MG63 (cell line): Measurements from ENCODE around the gene S100A16. TPM values are rescaled to one million over a fixed set of nuclear protein-coding genes. Genes with fewer than 3 reads are reported as not detected.
"Not testable (repeated sequence)": the region's sequence is repeated elsewhere in the genome, so short reads cannot be mapped to it uniquely, and the experiment has no call there.

ENCODE experiments used
- DNase-seq: peaks from one replicate; pipeline ENCODE4 v3.0.0-alpha.2; 2020
- H3K27me3 ChIP-seq: fragments of 250-450 bp; sonication (Bioruptor Pico); 2 replicates; pipeline ENCODE4 v1.5.1; 2020; ENCODE audit warnings: mild to moderate bottlenecking, moderate library complexity
- H3K36me3 ChIP-seq: fragments of 250-450 bp; sonication (Bioruptor Pico); 2 replicates; pipeline ENCODE4 v1.5.1; 2020; ENCODE audit warnings: mild to moderate bottlenecking, moderate library complexity
- H3K4me3 ChIP-seq: fragments of 250-450 bp; sonication (Bioruptor Pico); 2 replicates; pipeline ENCODE4 v1.5.1; 2020; ENCODE audit warnings: mild to moderate bottlenecking, moderate library complexity
- H3K9me3 ChIP-seq: fragments of 250-450 bp; sonication (Bioruptor Pico); 2 replicates; pipeline ENCODE4 v1.5.1; 2020; ENCODE audit warnings: mild to moderate bottlenecking, moderate library complexity
- total RNA-seq: library from RNA; depleted of rRNA; stranded (reverse); fragments of >200 nt; shearing (Covaris generic); gene quantifications from 2 replicates; pipeline ENCODE4 v1.2.3, GENCODE V29; 2014; ENCODE audit warnings: low replicate concordance

Gene S100A16
- total RNA-seq, 1 experiment from 2014 or later = 318 TPM

- no peaks in the 10 kb centered on the region for H3K27me3 ChIP-seq
- peaks cover 99% of the 10 kb centered on the region for H3K36me3 ChIP-seq
- no peaks in the 10 kb centered on the region for H3K9me3 ChIP-seq
- H3K4me3 ChIP-seq = no peak overlapping the region
- no peak for DNase-seq
Measured at GRCh38 chr1:153642161-153642560, 29.2 kb upstream of the S100A16 start.

DNA sequence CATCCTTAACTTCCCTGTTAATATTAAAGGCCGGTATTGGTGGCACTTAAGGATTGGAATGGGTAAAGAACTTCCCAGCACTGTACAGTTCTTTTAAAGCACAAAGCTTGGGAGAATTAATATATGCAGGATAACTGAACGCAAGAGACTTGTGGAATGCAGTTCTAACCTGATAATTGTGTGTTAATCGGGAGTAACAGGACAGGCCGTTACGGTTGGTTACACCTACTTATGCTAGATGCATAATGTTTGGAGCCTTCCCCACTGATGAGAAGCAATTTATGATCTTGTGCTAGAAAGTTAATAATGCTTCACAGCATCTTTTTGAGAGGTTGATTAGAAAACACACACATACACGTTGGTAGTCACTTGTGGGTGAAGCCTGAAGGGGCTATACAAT, 27.9 kb upstream of the S100A16 start:
- Histone ChIP-seq H3K36me3 (peaks cover 100% of the 10 kb centered on the region), H3K9me3 (no peaks in the 10 kb centered on the region), H3K4me3 (no peak overlapping the region), H3K27me3 (no peaks in the 10 kb centered on the region)
- DNase-seq = no peak

DNA sequence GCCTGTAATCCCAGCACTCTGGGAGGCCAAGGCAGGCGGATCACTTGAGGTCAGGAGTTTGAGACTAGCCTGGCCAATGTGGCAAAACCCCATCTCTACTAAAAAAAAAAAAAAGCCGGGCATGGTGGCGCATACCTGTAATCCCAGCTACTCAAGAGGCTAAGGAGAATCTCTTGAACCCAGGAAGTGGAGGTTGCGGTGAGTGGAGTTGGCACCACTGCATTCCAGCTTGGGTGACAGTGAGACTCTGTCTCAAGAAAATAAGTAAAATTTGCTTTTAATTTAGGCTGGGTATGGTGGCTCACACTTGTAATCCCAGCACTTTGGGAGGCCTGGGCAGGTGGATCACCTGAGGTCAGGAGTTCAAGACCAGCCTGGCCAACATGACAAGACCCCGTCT, 27.3 kb upstream of the S100A16 start:
- H3K27me3 ChIP-seq, H3K4me3 ChIP-seq, H3K9me3 ChIP-seq, DNase-seq: not testable (repeated sequence)
- peaks cover 100% of the 10 kb centered on the region for H3K36me3 ChIP-seq

DNA sequence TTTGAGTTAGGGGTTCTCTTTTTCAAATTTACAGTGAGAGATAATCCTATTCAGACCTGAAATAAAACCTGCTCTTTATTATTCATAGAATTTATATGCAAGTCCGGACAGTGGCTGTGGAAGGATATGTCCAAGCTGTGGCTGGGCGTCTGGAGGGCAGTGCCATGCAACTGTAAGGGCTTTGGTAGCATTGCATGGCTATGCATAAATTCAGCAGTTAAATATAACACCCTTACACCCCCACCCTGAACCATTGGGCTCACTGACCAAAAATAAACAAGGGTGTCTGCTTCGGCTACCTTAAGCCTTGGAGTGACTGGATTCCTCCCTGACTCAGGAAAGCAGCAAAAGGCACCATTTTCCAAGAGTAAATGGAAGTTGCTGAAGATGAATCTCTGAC, 26.3 kb upstream of the S100A16 start:
- Histone ChIP-seq H3K27me3 (no peaks in the 10 kb centered on the region), H3K9me3 (no peaks in the 10 kb centered on the region), H3K36me3 (peaks cover 95% of the 10 kb centered on the region), H3K4me3 (no peak overlapping the region)
- DNase-seq = no peak

GRCh38 chr1:153638261-153638660, 25.3 kb upstream of the S100A16 start:
- no peaks in the 10 kb centered on the region for H3K27me3 ChIP-seq
- no peak overlapping the region for H3K4me3 ChIP-seq
- H3K36me3 ChIP-seq = peaks cover 87% of the 10 kb centered on the region
- no peak for DNase-seq
- H3K9me3 ChIP-seq = no peaks in the 10 kb centered on the region

- H3K4me3 ChIP-seq = no peak overlapping the region
- no peaks in the 10 kb centered on the region for H3K9me3 ChIP-seq
- DNase-seq = no peak
- no peaks in the 10 kb centered on the region for H3K27me3 ChIP-seq
- H3K36me3 ChIP-seq = peaks cover 68% of the 10 kb centered on the region
Measured at GRCh38 chr1:153636312-153636711, 23.4 kb upstream of the S100A16 start.

GRCh38 chr1:153635872-153636271, 22.9 kb upstream of the S100A16 start:
- H3K36me3 ChIP-seq = peaks cover 63% of the 10 kb centered on the region
- no peak for DNase-seq
- H3K4me3 ChIP-seq = peak overlapping the region; percentile 99
- H3K9me3 ChIP-seq = no peaks in the 10 kb centered on the region
- H3K27me3 ChIP-seq = no peaks in the 10 kb centered on the region

DNA sequence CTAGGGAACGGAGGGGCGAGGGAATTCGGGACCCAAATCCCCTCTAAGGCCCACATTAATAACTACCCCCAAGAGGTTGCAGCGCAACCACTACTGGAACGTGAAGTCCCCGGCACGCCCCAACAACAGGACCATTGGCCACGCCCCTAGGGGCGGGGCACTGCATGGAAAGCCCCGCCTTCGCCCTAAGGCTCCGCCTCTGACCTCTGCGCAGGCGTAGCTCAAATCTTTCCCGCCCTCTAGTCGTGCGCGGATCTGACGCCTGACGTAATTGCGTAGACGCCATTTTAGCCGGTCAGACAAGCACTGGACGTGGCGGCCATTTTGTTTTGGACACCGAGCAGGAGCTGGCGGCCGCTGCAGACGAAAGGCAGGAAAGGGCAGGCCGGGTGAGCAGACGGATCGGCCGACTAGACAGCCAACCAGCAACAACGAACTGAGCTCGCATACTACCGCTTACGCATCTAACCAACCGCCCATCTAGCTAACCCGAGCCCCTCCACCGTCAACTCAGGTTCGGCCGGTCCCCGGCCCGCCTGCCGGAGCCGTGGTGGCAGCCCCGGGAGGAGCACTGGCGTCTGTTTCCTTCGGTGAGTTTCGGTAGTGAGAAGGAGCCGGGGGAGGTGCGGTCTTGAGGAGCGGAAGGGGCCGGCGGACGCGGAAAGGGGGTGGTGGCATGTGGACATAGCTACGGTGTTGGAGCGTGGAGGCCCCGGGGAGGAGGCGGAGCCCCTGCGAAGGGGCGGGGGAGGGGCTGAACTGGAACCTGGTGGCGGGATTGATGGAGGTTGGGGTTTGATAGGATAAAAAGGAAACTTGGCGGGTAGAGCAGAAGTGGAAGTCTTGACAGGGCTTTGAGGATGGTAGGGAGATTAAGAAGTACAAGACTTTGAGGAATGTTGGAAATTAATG, 21.1 kb upstream of the S100A16 start, which contains the start of gene CHTOP:
Gene CHTOP (plus strand): TSS at position 313 of the 912 bp plus-strand sequence. CDS start 2,523 bp downstream, outside the sequence.
- Histone ChIP-seq H3K4me3 (peak within 1 kb of the TSS; percentile 99), H3K36me3 (peaks cover 45% of the 10 kb centered on the region), H3K9me3 (no peaks in the 10 kb centered on the region), H3K27me3 (no peaks in the 10 kb centered on the region)
- peak; percentile 97 for DNase-seq

DNA sequence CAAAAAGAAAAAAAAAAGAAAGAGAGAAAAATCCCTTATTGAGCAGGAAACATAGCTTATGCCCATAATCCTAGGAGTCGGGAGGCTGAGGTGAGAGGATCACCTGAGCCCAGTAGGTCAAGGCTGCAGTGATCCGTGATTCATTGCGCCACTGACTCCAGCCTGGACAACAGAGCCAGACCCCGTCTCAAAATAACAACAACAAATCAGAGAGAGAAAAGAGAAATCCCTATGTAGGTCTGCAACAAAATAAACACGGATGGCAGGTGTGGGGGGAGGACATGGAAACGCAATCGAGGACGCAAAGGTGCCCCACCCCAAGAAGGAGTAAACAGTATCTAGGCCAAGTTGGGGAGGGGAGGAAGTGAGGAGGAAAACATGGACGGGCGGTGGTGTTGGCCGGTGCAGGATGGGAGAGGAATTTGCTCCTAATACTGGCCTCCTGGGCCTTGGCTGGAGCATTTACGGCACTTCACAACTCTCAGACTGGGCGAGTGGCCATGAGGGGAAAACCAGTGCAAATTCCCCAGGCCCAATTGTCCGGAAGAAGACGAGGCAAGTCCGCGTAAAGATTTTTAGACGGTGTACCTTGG, 20.3 kb upstream of the S100A16 start:
- peak overlapping the region; percentile 99 for H3K4me3 ChIP-seq
- H3K9me3 ChIP-seq = no peaks in the 10 kb centered on the region
- no peaks in the 10 kb centered on the region for H3K27me3 ChIP-seq
- peaks cover 37% of the 10 kb centered on the region for H3K36me3 ChIP-seq
- peak; percentile 80 for DNase-seq

GRCh38 chr1:153631047-153632022, 18.4 kb upstream of the S100A16 start:
- Histone ChIP-seq H3K9me3 (no peaks in the 10 kb centered on the region), H3K36me3 (peaks cover 19% of the 10 kb centered on the region), H3K27me3 (no peaks in the 10 kb centered on the region), H3K4me3 (no peak overlapping the region)
- DNase-seq = no peak

GRCh38 chr1:153630384-153630783, 17.4 kb upstream of the S100A16 start:
- Histone ChIP-seq H3K27me3 (no peaks in the 10 kb centered on the region), H3K4me3 (no peak overlapping the region), H3K36me3 (peaks cover 19% of the 10 kb centered on the region), H3K9me3 (no peaks in the 10 kb centered on the region)
- DNase-seq = no peak

GRCh38 chr1:153629971-153630370, 17.0 kb upstream of the S100A16 start:
- Histone ChIP-seq H3K4me3 (no peak overlapping the region), H3K36me3 (peaks cover 19% of the 10 kb centered on the region), H3K9me3 (no peaks in the 10 kb centered on the region), H3K27me3 (no peaks in the 10 kb centered on the region)
- DNase-seq = no peak

DNA sequence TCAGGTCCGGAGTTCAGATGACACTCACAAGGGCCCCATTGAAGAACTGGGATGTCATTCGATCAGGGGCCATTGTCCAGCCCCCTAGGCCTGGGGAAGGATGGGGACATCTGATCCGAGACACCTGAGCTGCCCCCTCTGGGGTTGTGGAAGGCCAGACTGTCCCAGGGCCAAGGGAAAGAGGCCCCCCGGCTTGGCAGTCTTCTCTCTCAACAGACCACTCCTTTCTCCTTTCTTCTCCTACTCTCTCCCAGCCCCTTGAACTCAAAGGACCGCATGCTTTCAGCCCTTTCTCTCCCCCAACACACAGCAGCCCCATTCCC, 16.4 kb upstream of the S100A16 start:
- no peak overlapping the region for H3K4me3 ChIP-seq
- H3K9me3 ChIP-seq = no peaks in the 10 kb centered on the region
- H3K27me3 ChIP-seq = no peaks in the 10 kb centered on the region
- DNase-seq = no peak
- H3K36me3 ChIP-seq = peaks cover 23% of the 10 kb centered on the region

GRCh38 chr1:153628638-153629342, 15.9 kb upstream of the S100A16 start:
- Histone ChIP-seq H3K9me3 (no peaks in the 10 kb centered on the region), H3K27me3 (no peaks in the 10 kb centered on the region), H3K36me3 (peaks cover 26% of the 10 kb centered on the region), H3K4me3 (no peak overlapping the region)
- no peak for DNase-seq

- H3K9me3 ChIP-seq = no peaks in the 10 kb centered on the region
- DNase-seq = peak; percentile 59
- H3K4me3 ChIP-seq = peak within 1 kb of the TSS; percentile 56
- peaks cover 33% of the 10 kb centered on the region for H3K36me3 ChIP-seq
- H3K27me3 ChIP-seq = no peaks in the 10 kb centered on the region
Measured at GRCh38 chr1:153627715-153628626, 15.0 kb upstream of the S100A16 start, which contains the start of gene S100A1. TSS of gene S100A1 (plus strand) at chr1:153628434. CDS start at chr1:153630522, 2,088 bp downstream.
